H1 (cell line): ENCODE measurements around the gene ZBTB24. TPM values are rescaled to one million over a fixed set of nuclear protein-coding genes. Genes with fewer than 3 reads are reported as not detected.

Source experiments
- CTCF ChIA-PET: fragments of 300-600 bp; sonication (Branson Sonifier 250); formaldehyde crosslinking; loops from one replicate; lab custom pipeline; 2021; ENCODE audit not compliant: partially characterized antibody; lab: Charles Lee
- POLR2A ChIA-PET: fragments of 300-600 bp; sonication (Branson Sonifier 250); formaldehyde crosslinking; loops from one replicate; lab custom pipeline; 2021; ENCODE audit warnings: inconsistent platforms; ENCODE audit not compliant: partially characterized antibody; lab: Charles Lee
- DNase-seq, 2 experiments: peaks; one replicate each; pipeline versions ENCODE4 v3.0.0 to v3.0.0-alpha.2; 2010 to 2022; ENCODE audit warnings: low spot score in 2 of 2, low read depth in 1 of 2, mixed read lengths in 1 of 2
- FAIRE-seq: peaks from 2 replicates; lab custom pipeline; 2011; peaks lifted over from hg19 to GRCh38; lab: Jason Lieb, UNC
- H2AFZ ChIP-seq: 2 replicates; pipeline ENCODE4 v1.8.1; 2012; ENCODE audit warnings: low read length, inconsistent platforms
- H2AK5ac ChIP-seq: 2 replicates; pipeline ENCODE4 v1.6.1; 2013; ENCODE audit warnings: low read depth, low read length
- H2BK120ac ChIP-seq: replicated peaks from 2 replicates; pipeline ENCODE3; 2013; ENCODE audit warnings: low read depth, low read length, inconsistent platforms
- H2BK12ac ChIP-seq: 2 replicates; pipeline ENCODE4 v1.6.1; 2013; ENCODE audit warnings: low read depth, low read length
- H2BK15ac ChIP-seq: 2 replicates; pipeline ENCODE4 v1.6.1; 2013; ENCODE audit warnings: low read length
- H2BK20ac ChIP-seq: 2 replicates; pipeline ENCODE4 v1.6.1; 2013; ENCODE audit warnings: low read length
- H2BK5ac ChIP-seq: 2 replicates; pipeline ENCODE4 v1.6.1; 2013; ENCODE audit warnings: low read depth, low read length
- H3K14ac ChIP-seq: 2 replicates; pipeline ENCODE4 v1.6.1; 2013; ENCODE audit warnings: inconsistent platforms; ENCODE audit not compliant: insufficient read length
- H3K18ac ChIP-seq: 2 replicates; pipeline ENCODE4 v1.6.1; 2013; ENCODE audit warnings: low read length; ENCODE audit errors: extremely low read depth
- H3K23ac ChIP-seq: 2 replicates; pipeline ENCODE4 v1.6.1; 2013; ENCODE audit warnings: inconsistent platforms; ENCODE audit not compliant: insufficient read length
- H3K23me2 ChIP-seq: 2 replicates; pipeline ENCODE4 v1.6.1; 2013; ENCODE audit warnings: low read depth, low read length
- H3K27ac ChIP-seq: 2 replicates; pipeline ENCODE4 v1.6.1; 2011; ENCODE audit warnings: low read depth, low read length, inconsistent platforms
- H3K27me3 ChIP-seq, 4 experiments: replicated peaks in 1 of 4; 1 replicate in 1 of 4; 2 replicates in 3 of 4; pipeline versions ENCODE4 v1.6.1 to v1.8.1; 2011 to 2013; ENCODE audit warnings: low read length in 3 of 4, mild to moderate bottlenecking in 3 of 4, inconsistent platforms in 2 of 4, mixed read lengths in 2 of 4, moderate library complexity in 1 of 4; ENCODE audit not compliant: control insufficient read depth in 3 of 4, insufficient read depth in 3 of 4; ENCODE audit errors: extremely low read depth in 1 of 4
- H3K36me3 ChIP-seq, 4 experiments: 2 replicates each; pipeline versions ENCODE4 v1.6.1 to v1.8.1; 2011 to 2013; ENCODE audit warnings: mild to moderate bottlenecking in 4 of 4, low read length in 3 of 4, moderate library complexity in 2 of 4, control low read depth in 1 of 4, inconsistent platforms in 1 of 4; ENCODE audit not compliant: insufficient read depth in 4 of 4, control insufficient read depth in 2 of 4
- H3K4ac ChIP-seq: replicated peaks from 2 replicates; pipeline ENCODE3; 2013; ENCODE audit warnings: low read length, low read depth, mixed read lengths, inconsistent platforms; ENCODE audit not compliant: insufficient read length
- H3K4me1 ChIP-seq, 4 experiments: replicated peaks in 1 of 4; 1 replicate in 1 of 4; 2 replicates in 3 of 4; pipeline versions ENCODE4 v1.6.1 to v1.8.1; 2011 to 2013; ENCODE audit warnings: low read length in 3 of 4, inconsistent platforms in 2 of 4, mixed read lengths in 1 of 4; ENCODE audit not compliant: insufficient read depth in 4 of 4, control insufficient read depth in 3 of 4
- H3K4me2 ChIP-seq, 2 experiments: 2 replicates each; pipeline versions ENCODE4 v1.6.1 to v1.8.1; 2011 to 2013; ENCODE audit warnings: low read depth in 2 of 2, low read length in 2 of 2, control low read depth in 1 of 2, inconsistent platforms in 1 of 2, mild to moderate bottlenecking in 1 of 2; ENCODE audit not compliant: insufficient read depth in 1 of 2
- H3K4me3 ChIP-seq, 4 experiments: fragments of 200-600, 300-600 bp in 1 of 4; sonication (generic), shearing (Covaris generic), sonication (Bioruptor Twin) in 1 of 4; 2 replicates each; pipeline versions ENCODE4 v1.5.1 to v1.8.1; 2011 to 2016; ENCODE audit warnings: low read length in 4 of 4, low read depth in 3 of 4, control low read depth in 2 of 4, inconsistent platforms in 2 of 4, mild to moderate bottlenecking in 2 of 4, mixed read lengths in 1 of 4, moderate library complexity in 1 of 4; ENCODE audit not compliant: insufficient read depth in 2 of 4; ENCODE audit errors: extremely low read depth in 1 of 4
- H3K56ac ChIP-seq: replicated peaks from 2 replicates; pipeline ENCODE3; 2013; ENCODE audit warnings: low read depth, mild to moderate bottlenecking, mixed read lengths, low read length, inconsistent platforms; ENCODE audit not compliant: insufficient read length
- H3K79me1 ChIP-seq: 2 replicates; pipeline ENCODE4 v1.6.1; 2013; ENCODE audit warnings: low read depth, low read length, control low read depth
- H3K79me2 ChIP-seq, 2 experiments: 2 replicates each; pipeline versions ENCODE4 v1.6.1 to v1.8.1; 2012 to 2013; ENCODE audit warnings: low read length in 2 of 2, mild to moderate bottlenecking in 2 of 2, inconsistent platforms in 1 of 2; ENCODE audit not compliant: insufficient read depth in 2 of 2, control insufficient read depth in 1 of 2
- H3K9ac ChIP-seq, 4 experiments: replicated peaks in 1 of 4; 1 replicate in 1 of 4; 2 replicates in 3 of 4; pipeline versions ENCODE4 v1.6.1 to v1.8.1; 2011 to 2013; ENCODE audit warnings: low read depth in 3 of 4, low read length in 3 of 4, control low read depth in 2 of 4, mild to moderate bottlenecking in 2 of 4, moderate library complexity in 2 of 4, inconsistent platforms in 1 of 4; ENCODE audit errors: extremely low read depth in 1 of 4
- H3K9me3 ChIP-seq, 2 experiments: 2 replicates each; pipeline versions ENCODE4 v1.6.1 to v1.8.1; 2012 to 2013; ENCODE audit warnings: mild to moderate bottlenecking in 2 of 2, moderate library complexity in 2 of 2, control low read depth in 1 of 2, inconsistent platforms in 1 of 2, low read depth in 1 of 2, low read length in 1 of 2, mixed read lengths in 1 of 2; ENCODE audit not compliant: insufficient read depth in 2 of 2
- H4K20me1 ChIP-seq, 2 experiments: replicated peaks in 1 of 2; 2 replicates each; pipeline versions ENCODE3 to v1.8.1; 2011 to 2013; ENCODE audit warnings: inconsistent platforms in 2 of 2, low read length in 2 of 2, mild to moderate bottlenecking in 1 of 2; ENCODE audit not compliant: insufficient read depth in 2 of 2, control insufficient read depth in 1 of 2
- H4K5ac ChIP-seq: 2 replicates; pipeline ENCODE4 v1.6.1; 2013; ENCODE audit warnings: low read length, low read depth, mixed read lengths, inconsistent platforms; ENCODE audit not compliant: insufficient read length
- H4K8ac ChIP-seq: 2 replicates; pipeline ENCODE4 v1.8.0; 2013; ENCODE audit warnings: mild to moderate bottlenecking, moderate library complexity, low read length, inconsistent platforms; ENCODE audit not compliant: insufficient read depth; ENCODE audit errors: extremely low read depth
- H4K91ac ChIP-seq: replicated peaks from 2 replicates; pipeline ENCODE3; 2013; ENCODE audit warnings: low read length, mixed read lengths, inconsistent platforms; ENCODE audit not compliant: insufficient read length
- JUND ChIP-seq: IDR thresholded peaks from 2 replicates; pipeline ENCODE4 v1.6.1; 2011; ENCODE audit warnings: mild to moderate bottlenecking, improper control_type of control experiment, low read length
- WGBS, 2 experiments: shearing (Covaris generic) in 1 of 2; methylation state at CpG; one replicate each; pipeline versions ENCODE4 v1.1.6 to v1.1.7; 2013 to 2015; ENCODE audit warnings: low lambda C conversion rate in 2 of 2, mixed read lengths in 2 of 2, inconsistent platforms in 1 of 2, low coverage in 1 of 2, missing lambda C conversion rate in 1 of 2; ENCODE audit not compliant: insufficient replicate concordance in 2 of 2, insufficient coverage in 1 of 2, insufficient read length in 1 of 2; ENCODE audit errors: extremely low coverage in 1 of 2, missing lambda C conversion rate in 1 of 2; 5-methylcytosine and 5-hydroxymethylcytosine counted together
- polyA plus RNA-seq, 7 experiments: library from polyadenylated mRNA; depleted of rRNA in 3 of 7; stranded (reverse) in 5 of 7; unstranded in 2 of 7; fragments of >200 nt in 5 of 7; fragments of 200-250 nt in 2 of 7; gene quantifications; 1 replicate in 5 of 7; 2 replicates in 1 of 7; 4 replicates in 1 of 7; pipeline versions ENCODE4 v1.2.1 to v1.2.3, GENCODE V29; 2011 to 2013; ENCODE audit warnings: missing spikeins in 2 of 7, mixed read lengths in 2 of 7
- total RNA-seq: library from RNA; stranded (reverse); fragmentation: NEBNext Ultra II Directional; extraction: Animal tissue kit (Norgen Biotek cat#: 25700); gene quantifications from 2 replicates; pipeline ENCODE4 v1.2.1, GENCODE V29; 2021

Gene ZBTB24
- total and polyA plus RNA-seq, 2 of the 8 experiments (the other 6 are each of a cell fraction or from before 2014, with no cell fraction given): 7.5 to 21.0 TPM

- Histone ChIP-seq H3K27me3 (peaks cover 0 to 2% (median 0%) of the 10 kb centered on the region in 4 experiments; a peak in 1 of 7 replicates), H4K20me1 (no peaks in the 10 kb centered on the region), H2BK20ac (no peak overlapping the region), H3K4me3 (no peak overlapping the region), H2BK120ac (no peak overlapping the region), H3K14ac (no peak overlapping the region), H3K4ac (no peak overlapping the region), H3K18ac (no peak overlapping the region), H3K23me2 (peaks cover 1% of the 10 kb centered on the region; the same call in 1 of the 2 replicates), H3K9me3 (no peaks in the 10 kb centered on the region), H4K91ac (no peak overlapping the region), H3K23ac (no peak overlapping the region), H3K36me3 (no peaks in the 10 kb centered on the region), H3K79me1 (no peaks in the 10 kb centered on the region), H3K56ac (no peak overlapping the region), H2AFZ (no peak overlapping the region), H4K5ac (no peak overlapping the region), H3K27ac (no peak overlapping the region), H3K4me1 (peaks cover 0 to 2% (median 0%) of the 10 kb centered on the region in 4 experiments; a peak in 2 of 7 replicates), H2BK15ac (no peak overlapping the region), H2AK5ac (no peak overlapping the region), H3K79me2 (no peaks in the 10 kb centered on the region), H3K9ac (no peak overlapping the region), H2BK12ac (no peak overlapping the region), H3K4me2 (no peak overlapping the region), H4K8ac (no peak overlapping the region), H2BK5ac (no peak overlapping the region)
- DNase-seq: no peak
- TF ChIP-seq JUND: no peak
- POLR2A ChIA-PET: no interaction called here
- CTCF ChIA-PET: interaction anchor here (0.6 to 1.9 kb wide), 5 partner anchors 11 to 268 kb away, joined by 3 to 5 read pairs (median 4); no protein-coding TSS in a partner anchor
- FAIRE-seq: no peak
- WGBS, 2 experiments: 89% methylated on average over 5 of the region's 5 CpGs; no CpG with 5 or more reads in 1 of the 2 experiments
These were observed 47.0 kb downstream of the ZBTB24 start for GRCh38 chr6:109436041-109436440.
